NCI-H2171 treated with DMSO at 0.1 percent for 48 hours (cell line): ENCODE results near the gene GRID1.
"Not testable (repeated sequence)": the region's sequence is repeated elsewhere in the genome, so short reads cannot be mapped to it uniquely, and the experiment has no call there.

ENCODE experiments used
- DNase-seq: peaks from one replicate; lab custom pipeline; 2025; lab: John Stamatoyannopoulos, UW

Gene GRID1

GRCh38 chr10:86190291-86190690, 176.3 kb downstream of the GRID1 start:
- no peak for DNase-seq

GRCh38 chr10:86189891-86190290, 176.7 kb downstream of the GRID1 start:
- no peak for DNase-seq

- DNase-seq: no peak
Measured at GRCh38 chr10:86188796-86189558, 177.6 kb downstream of the GRID1 start.

GRCh38 chr10:86188326-86188725, 178.3 kb downstream of the GRID1 start:
- peak; percentile 5 for DNase-seq

GRCh38 chr10:86187499-86188239, 178.9 kb downstream of the GRID1 start:
- peak; percentile 9 for DNase-seq

- no peak for DNase-seq
Measured at GRCh38 chr10:86186633-86187032, 180.0 kb downstream of the GRID1 start.

- DNase-seq: no peak
Measured at GRCh38 chr10:86182595-86182994, 184.0 kb downstream of the GRID1 start.

GRCh38 chr10:86182150-86182549, 184.4 kb downstream of the GRID1 start:
- no peak for DNase-seq

GRCh38 chr10:86180861-86181260, 185.7 kb downstream of the GRID1 start:
- DNase-seq: no peak

GRCh38 chr10:86179961-86180360, 186.6 kb downstream of the GRID1 start:
- no peak for DNase-seq

- no peak for DNase-seq
Measured at GRCh38 chr10:86179153-86179524, 187.5 kb downstream of the GRID1 start.

- DNase-seq: no peak
Measured at GRCh38 chr10:86178401-86179152, 188.0 kb downstream of the GRID1 start.

- DNase-seq: no peak
Measured at GRCh38 chr10:86177537-86178155, 188.9 kb downstream of the GRID1 start.

- DNase-seq: no peak
Measured at GRCh38 chr10:86176850-86177536, 189.6 kb downstream of the GRID1 start.

GRCh38 chr10:86175476-86175875, 191.1 kb downstream of the GRID1 start:
- DNase-seq: not testable (repeated sequence)

- DNase-seq: no peak
Measured at GRCh38 chr10:86172301-86172700, 194.3 kb downstream of the GRID1 start.

- no peak for DNase-seq
Measured at GRCh38 chr10:86170255-86171108, 196.1 kb downstream of the GRID1 start.

- no peak for DNase-seq
Measured at GRCh38 chr10:86169506-86170254, 196.9 kb downstream of the GRID1 start.

GRCh38 chr10:86169066-86169465, 197.5 kb downstream of the GRID1 start:
- DNase-seq: no peak

GRCh38 chr10:86168256-86168655, 198.3 kb downstream of the GRID1 start:
- DNase-seq: no peak
